EL (cell line): ENCODE measurements around the gene NHSL1.

Experiments used
- DNase-seq: peaks from one replicate; pipeline ENCODE4 v3.0.0-alpha.2; 2016

Gene NHSL1

DNA sequence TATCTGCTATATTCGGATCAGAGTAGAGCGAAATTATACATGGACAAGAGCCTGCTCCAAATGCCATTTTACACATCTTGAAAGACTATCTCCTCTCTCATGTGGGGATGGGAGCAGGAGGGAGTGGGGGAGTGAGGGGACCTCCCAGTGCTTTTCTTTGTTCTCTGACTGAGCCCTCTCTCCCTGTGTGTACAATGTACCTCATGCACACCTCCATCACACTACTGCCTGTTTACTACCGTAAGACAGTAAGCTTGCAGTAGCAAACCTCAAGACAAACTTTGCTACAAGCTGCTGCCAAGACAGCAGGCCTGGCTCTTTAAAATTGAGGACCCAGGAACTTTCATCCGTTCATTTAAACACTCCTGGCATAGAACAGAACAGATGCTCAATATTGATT lies 7.2 kb downstream of the NHSL1 start:
- DNase-seq: no peak

DNA sequence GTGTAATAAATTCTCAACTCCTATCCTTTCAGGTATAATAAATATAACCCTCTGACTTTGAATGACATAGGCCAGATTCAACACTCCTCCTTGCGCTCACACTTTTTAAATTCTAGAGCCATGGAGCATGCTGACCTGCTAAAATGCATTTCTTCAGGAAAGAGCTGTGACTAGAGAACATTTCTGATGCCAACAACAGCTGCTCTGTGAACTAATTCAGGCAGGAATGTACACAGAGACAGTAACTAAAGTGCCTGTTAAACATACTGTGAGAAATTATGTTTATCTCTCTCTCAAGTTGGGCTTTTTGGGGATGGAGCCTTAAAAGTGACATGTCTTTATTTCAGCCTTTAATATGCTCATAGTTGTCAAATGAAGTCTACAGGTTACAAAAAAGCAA lies 8.3 kb downstream of the NHSL1 start:
- no peak for DNase-seq

- DNase-seq: no peak
Measured at GRCh38 chr6:138489846-138490245, 9.4 kb downstream of the NHSL1 start.

DNA sequence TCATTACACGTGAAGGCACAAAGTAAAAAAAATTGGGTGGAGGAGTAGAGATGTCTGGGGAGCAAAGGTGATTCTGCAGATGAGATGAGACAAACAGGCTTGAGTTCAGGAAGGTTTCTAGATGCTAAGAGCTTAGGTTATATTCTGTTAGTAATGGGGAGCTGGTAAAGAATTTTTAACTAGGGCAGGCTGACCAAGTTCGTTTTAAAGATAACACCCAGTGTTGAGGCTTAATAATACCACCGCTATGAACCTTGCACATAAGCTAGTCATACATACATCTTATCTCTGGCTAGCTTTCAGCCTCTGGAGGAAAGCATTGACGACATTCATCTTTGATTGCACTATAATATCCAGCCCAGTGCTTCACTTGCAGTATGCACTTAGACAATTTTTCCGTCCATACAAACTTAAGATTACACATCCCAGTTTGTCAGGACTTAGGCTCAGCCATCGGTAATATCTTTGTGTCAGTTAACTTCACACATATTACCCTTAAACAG lies 12.1 kb downstream of the NHSL1 start:
- DNase-seq: no peak

DNA sequence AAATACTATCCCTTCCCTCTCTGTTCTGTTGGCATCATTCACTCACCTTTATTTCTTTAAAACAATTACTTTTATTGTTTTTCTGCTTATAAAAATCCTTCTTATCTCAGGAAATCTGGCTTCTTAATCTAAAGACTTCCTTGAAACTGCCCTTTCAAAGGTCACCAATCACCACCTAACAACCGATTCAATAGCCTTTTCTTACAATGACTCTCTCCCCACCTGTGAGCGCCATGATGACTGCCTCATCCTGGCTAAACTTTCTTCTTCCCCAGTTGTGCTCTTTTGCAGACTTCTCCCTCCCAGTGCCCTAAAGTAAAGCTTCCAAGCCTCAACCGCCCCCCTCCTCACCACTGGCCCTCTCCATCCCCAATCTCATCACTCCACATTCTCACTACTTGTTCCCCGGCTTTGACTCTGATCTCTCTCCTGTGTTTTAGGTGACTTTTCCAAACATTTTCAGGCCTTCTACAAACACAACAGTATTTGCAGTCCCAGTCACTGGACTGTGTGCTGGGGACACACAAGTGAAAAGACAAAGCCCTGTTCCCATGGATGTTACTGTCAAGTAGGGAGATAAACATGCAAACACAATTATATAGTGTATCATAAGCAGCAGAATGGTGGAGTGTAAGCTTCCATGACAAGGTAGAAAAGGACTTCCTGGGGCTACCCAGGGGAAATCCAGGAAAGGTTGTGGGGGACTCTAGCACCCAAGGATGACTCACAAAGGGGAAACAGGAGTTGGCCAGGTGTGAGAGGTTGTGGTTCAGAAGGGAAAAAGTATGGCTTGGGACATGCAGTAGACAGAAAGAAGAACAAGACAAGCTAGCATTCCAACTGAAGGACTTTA lies 12.8 kb downstream of the NHSL1 start:
- no peak for DNase-seq

DNA sequence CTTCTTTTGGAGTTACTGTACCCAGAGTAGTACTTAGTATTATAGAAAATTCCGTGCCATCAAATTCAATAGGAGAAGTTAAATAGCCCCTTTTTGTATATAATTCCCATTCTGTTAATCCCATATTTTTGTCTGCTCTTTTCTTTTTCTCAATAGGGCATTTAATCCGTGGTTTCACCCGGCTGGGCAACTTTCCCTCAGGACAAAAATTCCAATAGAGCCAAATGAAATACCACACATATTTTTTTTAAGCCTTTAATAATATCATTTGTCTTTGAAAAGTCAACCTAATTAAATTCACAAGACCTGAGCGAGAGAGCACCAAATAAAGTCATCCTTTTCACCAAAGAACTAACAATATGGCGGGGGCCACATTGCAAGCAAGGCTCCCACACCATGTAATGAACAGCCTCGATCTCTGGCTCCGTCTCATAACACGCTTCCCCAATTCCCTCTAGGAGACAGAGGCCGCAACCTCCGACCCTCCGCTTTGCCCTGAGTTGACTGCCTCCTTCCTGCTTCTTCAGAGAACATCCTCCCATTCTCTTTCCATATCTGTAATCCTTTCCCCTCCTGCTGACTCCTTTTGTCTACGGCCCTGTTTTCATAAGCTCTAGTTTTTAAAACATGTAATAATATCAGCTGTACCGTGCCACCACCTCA lies 13.6 kb downstream of the NHSL1 start:
- DNase-seq: peak; percentile 4

GRCh38 chr6:138485005-138485545 lies 14.2 kb downstream of the NHSL1 start:
- DNase-seq: no peak

- no peak for DNase-seq
Measured at GRCh38 chr6:138484018-138484731, 15.1 kb downstream of the NHSL1 start.

- DNase-seq: no peak
Measured at GRCh38 chr6:138482816-138483215, 16.5 kb downstream of the NHSL1 start.

DNA sequence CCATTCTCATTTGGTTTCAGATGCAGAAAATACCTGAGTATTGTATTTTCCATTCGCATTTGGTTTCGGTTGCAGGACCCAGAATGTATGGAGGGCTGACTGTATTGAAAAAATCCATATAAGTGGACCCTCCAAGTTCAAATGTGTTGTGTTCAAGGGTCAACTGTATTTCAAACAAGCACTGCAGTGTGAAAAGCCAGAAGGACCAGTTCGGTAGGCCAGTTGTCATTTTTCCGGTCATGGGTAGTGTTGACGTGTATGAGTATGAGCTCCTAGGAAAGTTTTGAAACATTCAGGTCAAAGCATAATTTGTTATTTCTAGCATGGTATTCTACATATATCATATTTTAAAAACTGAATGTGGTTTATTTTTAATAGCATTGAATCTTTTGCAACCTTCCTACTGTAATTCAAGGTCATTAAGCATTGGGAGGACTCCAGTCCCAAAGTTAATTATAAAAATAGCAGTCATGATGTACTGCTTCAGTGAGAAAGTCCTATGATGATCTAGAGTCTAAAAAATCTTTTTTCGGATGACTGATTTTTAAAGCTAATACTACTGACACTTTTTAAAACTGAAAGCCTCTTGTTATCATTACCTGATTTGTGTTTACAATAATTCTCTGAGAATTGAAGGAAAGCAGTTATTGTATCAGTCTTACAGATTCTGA lies 18.9 kb downstream of the NHSL1 start:
- DNase-seq: no peak

- DNase-seq: no peak
Measured at GRCh38 chr6:138477913-138478539, 21.3 kb downstream of the NHSL1 start.

- DNase-seq: no peak
Measured at GRCh38 chr6:138476116-138476515, 23.2 kb downstream of the NHSL1 start.

DNA sequence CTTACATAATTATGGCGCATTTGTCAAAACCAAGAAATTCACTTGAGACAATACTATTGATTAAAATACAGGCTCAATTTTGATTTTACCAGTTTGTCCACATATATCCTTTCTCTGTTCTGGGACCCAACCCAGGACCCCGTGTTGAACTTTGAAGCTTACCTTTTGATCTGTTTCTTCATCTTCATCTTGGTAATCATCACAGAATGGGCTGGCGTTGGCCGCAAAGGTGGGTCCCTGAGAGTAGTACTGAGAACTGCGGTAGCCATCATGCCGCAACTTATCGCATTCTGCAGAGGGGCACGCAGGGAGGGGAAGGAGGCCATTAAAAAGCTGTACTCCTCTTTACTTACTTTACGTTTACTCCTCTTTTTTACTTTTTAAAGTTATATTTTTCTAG lies 26.1 kb downstream of the NHSL1 start:
- no peak for DNase-seq

DNA sequence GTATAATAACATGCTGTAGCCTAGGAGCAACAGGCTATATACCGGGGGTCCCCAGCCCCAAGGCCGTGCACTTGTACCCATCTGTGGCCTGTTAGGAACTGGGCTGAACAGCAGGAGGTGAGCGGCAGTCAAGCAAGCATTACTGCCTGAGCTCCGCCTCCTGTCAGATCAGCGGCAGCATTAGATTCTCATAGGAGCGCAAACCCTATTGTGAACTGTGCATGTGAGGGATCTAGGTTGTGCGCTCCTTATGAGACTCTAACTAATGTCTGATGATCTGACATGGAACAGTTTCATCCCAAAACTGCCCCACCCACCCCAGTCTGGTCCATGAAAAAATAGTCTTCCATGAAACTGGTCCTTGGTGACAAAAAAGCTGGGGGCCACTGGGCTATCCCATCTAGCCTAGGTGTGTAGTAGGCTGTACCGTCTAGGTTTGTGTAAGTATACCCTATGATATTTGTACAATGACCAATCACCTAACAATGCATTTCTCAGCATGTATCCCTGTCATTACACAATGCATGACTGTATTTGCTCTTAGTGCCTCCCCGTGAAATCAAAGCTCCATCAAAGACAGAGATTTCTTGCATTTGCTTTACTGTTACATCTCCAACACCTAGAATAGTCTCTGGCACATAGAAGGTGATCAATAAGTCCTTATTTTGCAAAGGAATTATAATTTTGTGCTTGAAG lies 30.8 kb downstream of the NHSL1 start:
- peak; percentile 28 for DNase-seq

DNA sequence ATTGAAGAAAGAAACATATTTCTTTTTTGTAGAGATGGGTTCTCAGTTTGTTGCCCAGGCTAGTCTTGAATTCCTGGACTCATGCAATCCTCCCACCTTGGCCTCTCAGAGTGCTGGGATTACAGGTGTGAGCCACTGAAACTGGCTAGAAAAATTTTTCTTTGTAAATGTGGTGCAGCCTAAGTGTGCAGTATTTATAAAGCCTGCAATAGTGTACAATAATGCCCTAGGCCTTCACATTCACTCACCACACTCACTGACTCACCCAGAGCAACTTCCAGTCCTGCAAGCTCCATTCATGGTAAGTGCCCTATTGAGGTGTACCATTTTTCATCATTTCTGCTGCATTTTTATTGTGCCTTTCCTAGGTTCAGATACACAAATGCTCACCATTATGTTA lies 31.4 kb downstream of the NHSL1 start:
- DNase-seq: peak; percentile 14

- DNase-seq: peak; percentile 94
Measured at GRCh38 chr6:138465007-138465645, 34.2 kb downstream of the NHSL1 start.

GRCh38 chr6:138464085-138464484 lies 35.2 kb downstream of the NHSL1 start:
- no peak for DNase-seq

- no peak for DNase-seq
Measured at GRCh38 chr6:138461647-138462046, 37.6 kb downstream of the NHSL1 start.

- DNase-seq: no peak
Measured at GRCh38 chr6:138456401-138456790, 42.9 kb downstream of the NHSL1 start.

DNA sequence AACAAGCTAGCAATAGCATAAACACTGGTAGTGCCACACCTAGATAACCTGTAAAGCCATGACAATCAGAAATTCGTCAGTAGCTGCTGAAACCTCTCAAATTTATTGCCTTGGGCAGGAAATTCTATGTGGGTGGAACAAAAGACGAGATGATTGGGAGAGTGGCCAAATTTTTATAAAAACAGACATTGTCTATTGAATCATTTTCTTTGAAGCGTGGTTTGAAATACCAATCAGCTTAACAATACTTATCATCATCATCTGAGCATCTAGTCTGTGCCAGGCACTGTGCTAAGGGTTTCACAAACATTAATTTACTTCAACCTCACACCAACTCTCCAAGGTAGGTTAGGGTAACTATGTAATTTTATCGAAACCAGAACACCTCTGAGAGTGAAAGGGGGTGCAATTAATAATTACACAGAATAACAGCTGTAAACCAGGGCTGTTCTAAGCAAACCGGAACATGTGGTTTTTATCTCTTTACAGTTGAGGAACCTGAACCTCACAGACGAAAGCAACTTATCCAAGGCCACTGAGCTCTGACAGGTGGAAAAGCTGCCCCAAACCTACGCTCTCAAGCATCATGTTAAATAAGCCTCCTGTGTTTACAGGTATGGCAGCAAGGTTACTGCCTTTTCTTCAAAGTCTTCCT lies 43.4 kb downstream of the NHSL1 start:
- peak; percentile 59 for DNase-seq
